Measurements from ENCODE around the gene TRMO.

DNA sequence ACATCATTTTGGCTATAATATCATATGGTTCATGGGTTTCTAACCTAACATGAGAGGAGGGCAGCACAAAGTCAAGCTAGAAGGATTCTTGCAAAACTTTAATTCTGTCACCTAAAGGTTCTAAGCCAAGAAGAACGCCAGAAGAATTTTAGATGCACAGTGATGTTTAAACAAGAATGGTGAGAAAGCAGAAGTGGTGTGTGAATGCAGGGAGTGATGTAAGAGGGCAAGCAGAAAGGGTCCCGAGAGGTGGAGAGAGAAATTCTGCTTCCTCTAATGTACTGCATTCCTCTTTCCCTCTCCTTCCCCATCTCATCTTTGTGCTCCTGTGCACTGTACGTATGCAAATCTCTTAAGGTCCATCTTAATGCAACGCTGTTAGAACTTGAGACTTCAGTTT, 2.1 kb upstream of the TRMO start:
- TF ChIP-seq, protein P1, sequence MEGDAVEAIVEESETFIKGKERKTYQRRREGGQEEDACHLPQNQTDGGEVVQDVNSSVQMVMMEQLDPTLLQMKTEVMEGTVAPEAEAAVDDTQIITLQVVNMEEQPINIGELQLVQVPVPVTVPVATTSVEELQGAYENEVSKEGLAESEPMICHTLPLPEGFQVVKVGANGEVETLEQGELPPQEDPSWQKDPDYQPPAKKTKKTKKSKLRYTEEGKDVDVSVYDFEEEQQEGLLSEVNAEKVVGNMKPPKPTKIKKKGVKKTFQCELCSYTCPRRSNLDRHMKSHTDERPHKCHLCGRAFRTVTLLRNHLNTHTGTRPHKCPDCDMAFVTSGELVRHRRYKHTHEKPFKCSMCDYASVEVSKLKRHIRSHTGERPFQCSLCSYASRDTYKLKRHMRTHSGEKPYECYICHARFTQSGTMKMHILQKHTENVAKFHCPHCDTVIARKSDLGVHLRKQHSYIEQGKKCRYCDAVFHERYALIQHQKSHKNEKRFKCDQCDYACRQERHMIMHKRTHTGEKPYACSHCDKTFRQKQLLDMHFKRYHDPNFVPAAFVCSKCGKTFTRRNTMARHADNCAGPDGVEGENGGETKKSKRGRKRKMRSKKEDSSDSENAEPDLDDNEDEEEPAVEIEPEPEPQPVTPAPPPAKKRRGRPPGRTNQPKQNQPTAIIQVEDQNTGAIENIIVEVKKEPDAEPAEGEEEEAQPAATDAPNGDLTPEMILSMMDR (IDR thresholded peaks at IDR 0.05): no peak
- TF ChIP-seq ZFX (IDR thresholded peaks at IDR 0.05; ENCODE audit: borderline replicate concordance): no peak

All from 22Rv1 (cell line).